Measurements from ENCODE around the gene CDH4. TPM values are rescaled to one million over a fixed set of nuclear protein-coding genes. Genes with fewer than 3 reads are reported as not detected.
A peak's percentile ranks its signal among the peaks of the same experiment; 100 is the strongest.

Gene CDH4
- total and polyA plus RNA-seq, 10 donors = 0.30 to 20.1 (median 7.7) TPM

DNA sequence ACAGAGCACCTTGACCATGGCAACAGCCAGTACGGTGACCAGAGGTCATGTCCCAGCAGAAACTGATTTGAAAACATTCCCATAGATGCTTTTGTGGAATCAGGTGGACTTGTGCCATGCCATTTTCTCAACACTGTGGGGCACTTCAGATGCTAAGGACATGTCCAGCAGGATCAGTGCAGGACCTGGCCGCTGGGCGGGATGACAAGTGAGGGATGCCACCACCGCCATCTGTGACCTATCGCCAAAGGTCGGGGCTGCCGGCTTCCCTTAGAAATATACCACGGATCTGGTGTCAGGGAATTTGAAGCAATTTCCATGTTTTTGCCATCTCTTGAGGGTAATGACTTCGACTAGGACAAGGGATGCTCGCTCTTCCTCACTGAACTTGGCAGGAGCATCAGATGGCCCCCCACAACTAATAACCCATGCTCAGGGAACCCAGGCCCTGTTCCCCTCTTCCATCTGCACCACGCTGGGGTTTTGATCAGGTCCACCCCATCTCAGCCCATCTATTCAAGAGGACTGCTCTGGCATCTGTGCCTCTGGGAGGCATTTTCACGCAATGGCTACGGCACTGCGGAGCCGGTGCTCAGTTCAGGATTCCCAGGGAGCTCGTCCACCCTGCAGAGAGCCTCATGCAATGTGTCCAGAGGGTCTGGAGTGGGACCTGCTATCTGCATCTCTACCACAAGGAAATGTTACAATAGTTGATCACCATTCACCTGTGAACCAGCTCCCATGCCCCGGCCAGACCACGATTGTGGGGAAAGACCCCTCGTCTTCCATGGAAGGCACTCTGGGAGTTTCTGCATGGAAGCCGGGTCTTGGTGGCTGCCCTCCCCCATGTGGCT is 511.1 kb downstream of the CDH4 start:
- H3K36me3 ChIP-seq = no peaks in the 10 kb centered on the region
- TF ChIP-seq POLR2AphosphoS5 (IDR thresholded peaks at IDR 0.05) (no peak), POLR2A (IDR thresholded peaks at IDR 0.05) (no peak)
- TF ChIP-seq, protein P1, sequence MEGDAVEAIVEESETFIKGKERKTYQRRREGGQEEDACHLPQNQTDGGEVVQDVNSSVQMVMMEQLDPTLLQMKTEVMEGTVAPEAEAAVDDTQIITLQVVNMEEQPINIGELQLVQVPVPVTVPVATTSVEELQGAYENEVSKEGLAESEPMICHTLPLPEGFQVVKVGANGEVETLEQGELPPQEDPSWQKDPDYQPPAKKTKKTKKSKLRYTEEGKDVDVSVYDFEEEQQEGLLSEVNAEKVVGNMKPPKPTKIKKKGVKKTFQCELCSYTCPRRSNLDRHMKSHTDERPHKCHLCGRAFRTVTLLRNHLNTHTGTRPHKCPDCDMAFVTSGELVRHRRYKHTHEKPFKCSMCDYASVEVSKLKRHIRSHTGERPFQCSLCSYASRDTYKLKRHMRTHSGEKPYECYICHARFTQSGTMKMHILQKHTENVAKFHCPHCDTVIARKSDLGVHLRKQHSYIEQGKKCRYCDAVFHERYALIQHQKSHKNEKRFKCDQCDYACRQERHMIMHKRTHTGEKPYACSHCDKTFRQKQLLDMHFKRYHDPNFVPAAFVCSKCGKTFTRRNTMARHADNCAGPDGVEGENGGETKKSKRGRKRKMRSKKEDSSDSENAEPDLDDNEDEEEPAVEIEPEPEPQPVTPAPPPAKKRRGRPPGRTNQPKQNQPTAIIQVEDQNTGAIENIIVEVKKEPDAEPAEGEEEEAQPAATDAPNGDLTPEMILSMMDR (IDR thresholded peaks at IDR 0.05 in 8 of 11, conservative IDR thresholded peaks at IDR 0.05 in 3 of 11) = no peak
- intact Hi-C loops (cut with DNase I; ENCODE audit: low total_unique reads) = no loop called here
- H3K27me3 ChIP-seq (replicated peaks in 1 of 7) = peaks cover 0 to 16% (median 0%) of the 10 kb centered on the region in 7 donors
- WGBS, 5 donors = 85 to 93% (median 89%) methylated on average over 20 of the region's 20 CpGs
- no peak overlapping the region for H3K4me3 ChIP-seq
- DNase-seq = peak; percentile 70
- no peaks in the 10 kb centered on the region for H3K4me1 ChIP-seq
- no peaks in the 10 kb centered on the region for H3K9me3 ChIP-seq
- no peak overlapping the region for H3K27ac ChIP-seq

DNA sequence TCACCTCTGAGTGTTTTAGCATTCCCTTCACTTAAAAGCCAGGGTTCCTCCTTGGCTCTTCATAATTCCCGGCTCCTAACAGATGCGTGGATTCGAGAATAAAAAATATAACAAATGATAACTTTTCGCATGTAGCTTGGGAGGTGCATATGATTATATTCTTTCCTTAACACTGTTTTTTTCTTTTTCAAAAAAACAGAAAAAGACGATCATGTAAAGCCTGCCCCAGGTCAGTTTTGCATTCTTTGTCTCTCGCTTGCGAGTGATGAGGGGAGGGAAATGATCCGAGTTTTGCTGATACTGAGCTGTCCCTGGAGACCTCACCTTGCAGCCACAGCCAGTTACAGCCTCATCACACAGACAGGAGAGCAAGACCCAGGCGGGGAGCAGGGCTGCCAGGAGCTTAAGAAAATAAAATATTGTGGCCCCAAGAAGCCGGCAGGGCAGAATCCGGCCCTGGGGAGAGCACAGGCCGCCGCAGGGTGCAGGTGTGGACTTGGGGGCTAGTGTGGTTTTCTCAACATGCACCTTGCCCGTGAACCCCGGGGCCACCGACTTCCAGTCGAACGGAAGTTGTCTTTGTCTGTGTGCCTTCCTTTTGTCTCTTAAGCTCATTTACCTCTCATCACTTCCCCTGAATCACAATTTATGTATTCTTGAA is 511.8 kb downstream of the CDH4 start:
- whole genome bisulfite sequencing, 5 donors = 82 to 90% (median 86%) methylated on average over 18 of the region's 18 CpGs
- TF ChIP-seq POLR2A (IDR thresholded peaks at IDR 0.05) (no peak), POLR2AphosphoS5 (IDR thresholded peaks at IDR 0.05) (no peak)
- TF ChIP-seq, protein P1 (IDR thresholded peaks at IDR 0.05 in 8 of 11, conservative IDR thresholded peaks at IDR 0.05 in 3 of 11) = no peak
- H3K36me3 ChIP-seq = no peaks in the 10 kb centered on the region
- no peaks in the 10 kb centered on the region for H3K9me3 ChIP-seq
- H3K4me3 ChIP-seq = no peak overlapping the region
- peak; percentile 60 for DNase-seq
- H3K4me1 ChIP-seq = no peaks in the 10 kb centered on the region
- intact Hi-C loops (cut with DNase I; ENCODE audit: low total_unique reads) = no loop called here
- H3K27ac ChIP-seq = no peak overlapping the region
- H3K27me3 ChIP-seq (replicated peaks in 1 of 7) = peaks cover 0 to 17% (median 0%) of the 10 kb centered on the region in 7 donors

DNA sequence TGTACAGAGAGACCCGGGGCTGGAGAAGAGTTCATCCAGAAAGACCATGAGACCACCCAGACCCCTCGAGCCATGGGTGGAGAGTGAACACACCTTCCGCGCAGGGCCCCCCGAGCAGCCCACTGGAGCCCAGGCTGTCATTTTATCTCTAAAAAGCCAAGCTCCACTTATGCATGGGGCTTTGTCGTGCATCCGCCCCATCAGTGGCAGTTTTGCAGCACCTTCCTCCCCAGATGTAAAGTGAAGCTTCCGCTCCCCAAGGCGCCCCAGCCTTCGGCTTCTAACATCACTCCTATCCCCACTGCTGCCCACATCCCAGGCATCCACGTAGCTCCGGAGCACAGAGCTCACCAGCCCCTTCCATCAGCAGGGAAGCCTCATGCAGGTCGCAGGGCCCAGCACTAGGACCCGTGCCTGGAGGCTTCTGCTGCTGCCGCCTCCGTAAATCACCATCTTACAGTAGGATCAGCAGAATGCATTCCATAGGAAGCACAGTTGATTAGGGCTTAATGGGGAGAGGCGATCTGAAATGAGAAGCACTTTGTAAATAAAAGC is 512.5 kb downstream of the CDH4 start:
- peak; percentile 37 for DNase-seq
- Histone ChIP-seq H3K27me3 (replicated peaks in 1 of 7) (peaks cover 0 to 21% (median 0%) of the 10 kb centered on the region in 7 donors), H3K36me3 (no peaks in the 10 kb centered on the region), H3K4me1 (no peaks in the 10 kb centered on the region), H3K27ac (no peak overlapping the region), H3K4me3 (no peak overlapping the region), H3K9me3 (no peaks in the 10 kb centered on the region)
- 80 to 90% (median 84%) methylated on average over 17 of the region's 17 CpGs for WGBS, 5 donors
- TF ChIP-seq POLR2AphosphoS5 (IDR thresholded peaks at IDR 0.05) (no peak), POLR2A (IDR thresholded peaks at IDR 0.05) (no peak)
- TF ChIP-seq, protein P1 (IDR thresholded peaks at IDR 0.05 in 8 of 11, conservative IDR thresholded peaks at IDR 0.05 in 3 of 11) = no peak
- intact Hi-C loops (cut with DNase I; ENCODE audit: low total_unique reads) = no loop called here
